NCI-H526 (cell line): Measurements from ENCODE around the gene DCLK1.

Experiments
- DNase-seq, 2 experiments: peaks; one replicate each; lab custom pipeline; 2025; lab: John Stamatoyannopoulos, UW

DCLK1 gene

GRCh38 chr13:36131222-36131930 is at the start of gene DCLK1:
Gene DCLK1, minus strand, starts transcription at chr13:36131382.
- peak; percentile 75 to 91 for DNase-seq

GRCh38 chr13:36175621-36176020 is 44.4 kb upstream of the DCLK1 start:
- no peak for DNase-seq

GRCh38 chr13:36174923-36175322 is 43.7 kb upstream of the DCLK1 start:
- DNase-seq, result no peak

- no peak for DNase-seq
These were observed 42.6 kb upstream of the DCLK1 start for GRCh38 chr13:36173571-36174322.

- DNase-seq, result no peak
These were observed 34.9 kb upstream of the DCLK1 start for GRCh38 chr13:36166046-36166445.

GRCh38 chr13:36163809-36164308 is 32.7 kb upstream of the DCLK1 start:
- peak; percentile 84 to 87 for DNase-seq

- DNase-seq, result peak in 1 of 2 experiments; percentile 35
These were observed 32.1 kb upstream of the DCLK1 start for GRCh38 chr13:36163286-36163685.

- no peak for DNase-seq
These were observed 29.1 kb upstream of the DCLK1 start for GRCh38 chr13:36160297-36160696.

GRCh38 chr13:36158611-36159010 is 27.4 kb upstream of the DCLK1 start:
- DNase-seq, result no peak

- no peak for DNase-seq
These were observed 26.3 kb upstream of the DCLK1 start for GRCh38 chr13:36157480-36157879.

GRCh38 chr13:36154567-36155291 is 23.5 kb upstream of the DCLK1 start:
- DNase-seq, result peak in 1 of 2 experiments; percentile 64

- no peak for DNase-seq
These were observed 20.4 kb upstream of the DCLK1 start for GRCh38 chr13:36151591-36151990.

GRCh38 chr13:36148446-36148845 is 17.3 kb upstream of the DCLK1 start:
- no peak for DNase-seq

GRCh38 chr13:36147330-36147729 is 16.1 kb upstream of the DCLK1 start:
- no peak for DNase-seq

- no peak for DNase-seq
These were observed 15.5 kb upstream of the DCLK1 start for GRCh38 chr13:36146511-36147269.

GRCh38 chr13:36143738-36144137 is 12.6 kb upstream of the DCLK1 start:
- no peak for DNase-seq

- DNase-seq, result peak; percentile 76 to 86
These were observed 11.6 kb upstream of the DCLK1 start for GRCh38 chr13:36142735-36143134.

GRCh38 chr13:36135876-36136275 is 4.7 kb upstream of the DCLK1 start:
- DNase-seq, result no peak

- DNase-seq, result no peak
These were observed 3.5 kb upstream of the DCLK1 start for GRCh38 chr13:36134632-36135031.

- no peak for DNase-seq
These were observed 2.9 kb upstream of the DCLK1 start for GRCh38 chr13:36133950-36134626.

GRCh38 chr13:36132376-36132775 is 1.2 kb upstream of the DCLK1 start:
- DNase-seq, result no peak
